Hepatocyte (in vitro differentiated cells): Measurements from ENCODE around the gene UCK2.

Source experiments
- EZH2phosphoT487 ChIP-seq: fragments of 200-600 bp; sonication (generic); IDR thresholded peaks from one replicate; pipeline ENCODE4 v1.6.1; 2018; ENCODE audit warnings: antibody characterized with exemption, mild to moderate bottlenecking, low read depth, moderate library complexity; ENCODE audit not compliant: unreplicated experiment, severe bottlenecking
- TF ChIP-seq, protein P1 (sequence below): fragments of 200-600 bp; sonication (generic); IDR thresholded peaks from 2 replicates; pipeline ENCODE4 v1.5.1; 2016; ENCODE audit warnings: antibody characterized with exemption, mild to moderate bottlenecking; ENCODE audit not compliant: poor library complexity

DNA sequence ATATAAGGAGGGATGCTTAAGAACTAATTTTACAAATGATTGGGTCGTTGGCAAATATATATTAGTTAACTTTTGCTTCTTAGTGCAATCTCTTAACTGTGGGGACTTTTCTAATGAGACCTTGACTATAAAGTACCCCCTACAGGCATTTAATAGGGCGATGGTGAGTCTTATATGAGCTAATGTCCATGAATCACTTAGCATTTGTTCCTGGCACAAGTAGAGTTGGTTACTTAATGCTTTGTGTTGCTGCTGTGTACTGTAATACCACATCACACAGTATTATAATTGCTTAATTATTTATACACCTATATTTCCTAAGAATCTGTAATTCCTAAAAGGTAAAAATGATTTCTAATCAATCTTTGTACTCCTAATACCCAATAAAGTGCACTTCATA, 33.5 kb upstream of the UCK2 start:
- TF ChIP-seq, protein P1, sequence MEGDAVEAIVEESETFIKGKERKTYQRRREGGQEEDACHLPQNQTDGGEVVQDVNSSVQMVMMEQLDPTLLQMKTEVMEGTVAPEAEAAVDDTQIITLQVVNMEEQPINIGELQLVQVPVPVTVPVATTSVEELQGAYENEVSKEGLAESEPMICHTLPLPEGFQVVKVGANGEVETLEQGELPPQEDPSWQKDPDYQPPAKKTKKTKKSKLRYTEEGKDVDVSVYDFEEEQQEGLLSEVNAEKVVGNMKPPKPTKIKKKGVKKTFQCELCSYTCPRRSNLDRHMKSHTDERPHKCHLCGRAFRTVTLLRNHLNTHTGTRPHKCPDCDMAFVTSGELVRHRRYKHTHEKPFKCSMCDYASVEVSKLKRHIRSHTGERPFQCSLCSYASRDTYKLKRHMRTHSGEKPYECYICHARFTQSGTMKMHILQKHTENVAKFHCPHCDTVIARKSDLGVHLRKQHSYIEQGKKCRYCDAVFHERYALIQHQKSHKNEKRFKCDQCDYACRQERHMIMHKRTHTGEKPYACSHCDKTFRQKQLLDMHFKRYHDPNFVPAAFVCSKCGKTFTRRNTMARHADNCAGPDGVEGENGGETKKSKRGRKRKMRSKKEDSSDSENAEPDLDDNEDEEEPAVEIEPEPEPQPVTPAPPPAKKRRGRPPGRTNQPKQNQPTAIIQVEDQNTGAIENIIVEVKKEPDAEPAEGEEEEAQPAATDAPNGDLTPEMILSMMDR = no peak
- no peak for TF ChIP-seq EZH2phosphoT487
